ENCODE data around the gene SLC24A3.

DNA sequence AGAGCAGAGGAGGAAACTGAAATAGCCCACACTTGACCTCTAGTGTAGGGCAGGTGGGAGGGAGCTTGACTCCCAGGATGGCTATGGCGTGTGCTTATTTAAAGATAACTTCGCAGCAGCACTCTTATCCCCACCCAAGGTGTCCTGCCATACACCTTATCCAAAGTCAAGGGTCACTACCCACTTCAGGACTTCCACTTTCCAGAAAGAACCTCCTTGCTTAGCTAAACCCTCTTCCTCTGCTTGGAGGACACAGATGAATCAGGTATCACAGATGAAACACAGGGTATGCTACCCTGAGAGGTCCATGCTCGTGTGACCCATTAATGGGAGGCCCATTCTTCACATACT, 547.9 kb downstream of the SLC24A3 start:
- TF ChIP-seq, protein P1, sequence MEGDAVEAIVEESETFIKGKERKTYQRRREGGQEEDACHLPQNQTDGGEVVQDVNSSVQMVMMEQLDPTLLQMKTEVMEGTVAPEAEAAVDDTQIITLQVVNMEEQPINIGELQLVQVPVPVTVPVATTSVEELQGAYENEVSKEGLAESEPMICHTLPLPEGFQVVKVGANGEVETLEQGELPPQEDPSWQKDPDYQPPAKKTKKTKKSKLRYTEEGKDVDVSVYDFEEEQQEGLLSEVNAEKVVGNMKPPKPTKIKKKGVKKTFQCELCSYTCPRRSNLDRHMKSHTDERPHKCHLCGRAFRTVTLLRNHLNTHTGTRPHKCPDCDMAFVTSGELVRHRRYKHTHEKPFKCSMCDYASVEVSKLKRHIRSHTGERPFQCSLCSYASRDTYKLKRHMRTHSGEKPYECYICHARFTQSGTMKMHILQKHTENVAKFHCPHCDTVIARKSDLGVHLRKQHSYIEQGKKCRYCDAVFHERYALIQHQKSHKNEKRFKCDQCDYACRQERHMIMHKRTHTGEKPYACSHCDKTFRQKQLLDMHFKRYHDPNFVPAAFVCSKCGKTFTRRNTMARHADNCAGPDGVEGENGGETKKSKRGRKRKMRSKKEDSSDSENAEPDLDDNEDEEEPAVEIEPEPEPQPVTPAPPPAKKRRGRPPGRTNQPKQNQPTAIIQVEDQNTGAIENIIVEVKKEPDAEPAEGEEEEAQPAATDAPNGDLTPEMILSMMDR (IDR thresholded peaks at IDR 0.05): no peak
- TF ChIP-seq POLR2A (IDR thresholded peaks at IDR 0.05): no peak
